MM.1S (cell line): Measurements from ENCODE around the gene MMS19.

Experiments used
- DNase-seq: peaks from one replicate; pipeline ENCODE4 v3.0.0-alpha.2; 2015
- H2AFZ ChIP-seq: fragments of 300-600 bp; sonication (generic); 2 replicates; pipeline ENCODE4 v1.6.0; 2016; ENCODE audit warnings: antibody characterized with exemption, low read length
- H3F3A ChIP-seq: fragments of 300-600 bp; sonication (generic); 2 replicates; pipeline ENCODE4 v1.6.1; 2016; ENCODE audit warnings: mild to moderate bottlenecking, antibody characterized with exemption, low read length, moderate library complexity, mixed read lengths; ENCODE audit not compliant: insufficient read depth
- H3K27ac ChIP-seq: fragments of 300-600 bp; sonication (generic); 2 replicates; pipeline ENCODE4 v1.5.1; 2016; ENCODE audit warnings: mild to moderate bottlenecking, low read length
- H3K27me3 ChIP-seq: fragments of 300-600 bp; sonication (generic); replicated peaks from 2 replicates; pipeline ENCODE4 v1.6.0; 2016; ENCODE audit warnings: low read length; ENCODE audit not compliant: insufficient read depth
- H3K36me3 ChIP-seq: fragments of 300-600 bp; sonication (generic); replicated peaks from 2 replicates; pipeline ENCODE4 v1.6.1; 2016; ENCODE audit warnings: mild to moderate bottlenecking, low read length, mixed read lengths; ENCODE audit not compliant: insufficient read depth
- H3K4me1 ChIP-seq: fragments of 300-600 bp; sonication (generic); 2 replicates; pipeline ENCODE4 v1.6.1; 2016; ENCODE audit warnings: low read length, mixed read lengths
- H3K4me2 ChIP-seq: fragments of 300-600 bp; sonication (generic); 2 replicates; pipeline ENCODE4 v1.6.0; 2016; ENCODE audit warnings: low read depth, low read length
- H3K4me3 ChIP-seq: fragments of 300-600 bp; sonication (generic); 2 replicates; pipeline ENCODE4 v1.5.1; 2016; ENCODE audit warnings: low read length, mixed read lengths
- H3K79me2 ChIP-seq: fragments of 300-600 bp; sonication (generic); 2 replicates; pipeline ENCODE4 v1.6.1; 2016; ENCODE audit warnings: mixed run types, low read length, mixed read lengths
- H3K9ac ChIP-seq: fragments of 300-600 bp; sonication (generic); 2 replicates; pipeline ENCODE4 v1.6.1; 2016; ENCODE audit warnings: low read length, mixed read lengths
- H3K9me2 ChIP-seq: fragments of 300-600 bp; sonication (generic); replicated peaks from 2 replicates; pipeline ENCODE4 v1.6.1; 2016; ENCODE audit warnings: mild to moderate bottlenecking, low read length, mixed read lengths; ENCODE audit not compliant: insufficient read depth
- H3K9me3 ChIP-seq: fragments of 300-600 bp; sonication (generic); replicated peaks from 2 replicates; pipeline ENCODE4 v1.6.1; 2016; ENCODE audit warnings: mild to moderate bottlenecking, low read length, mixed read lengths; ENCODE audit not compliant: insufficient read depth
- H4K20me1 ChIP-seq: fragments of 300-600 bp; sonication (generic); 2 replicates; pipeline ENCODE4 v1.6.1; 2016; ENCODE audit warnings: mild to moderate bottlenecking, low read length, moderate library complexity, mixed read lengths; ENCODE audit not compliant: insufficient read depth
- CTCF ChIP-seq: fragments of 300-600 bp; sonication (generic); IDR thresholded peaks from 2 replicates; pipeline ENCODE4 v1.5.1; 2016; ENCODE audit warnings: antibody characterized with exemption, low read length, mixed read lengths
- EZH2 ChIP-seq: fragments of 300-600 bp; sonication (generic); optimal IDR thresholded peaks from 2 replicates; pipeline ENCODE3; 2017; ENCODE audit warnings: low read depth, mild to moderate bottlenecking, antibody characterized with exemption, low read length, mixed read lengths
- EZH2phosphoT487 ChIP-seq: fragments of 300-600 bp; sonication (generic); IDR thresholded peaks from 2 replicates; pipeline ENCODE4 v1.6.1; 2018; ENCODE audit warnings: antibody characterized with exemption, low read length

The MMS19 gene

GRCh38 chr10:97499561-97500296 is 1.5 kb upstream of the MMS19 start:
- Histone ChIP-seq H3K27ac (no peak overlapping the region), H2AFZ (peak overlapping the region; percentile 82; the same call in 1 of the 2 replicates), H3K79me2 (peaks cover 35% of the 10 kb centered on the region), H3K4me3 (peak overlapping the region; percentile 100; the same call in 1 of the 2 replicates), H3F3A (peaks cover 9% of the 10 kb centered on the region), H3K9me3 (no peaks in the 10 kb centered on the region), H3K4me2 (peak overlapping the region; percentile 96), H3K9me2 (no peaks in the 10 kb centered on the region), H3K4me1 (no peaks in the 10 kb centered on the region), H3K36me3 (no peaks in the 10 kb centered on the region), H4K20me1 (peaks cover 7% of the 10 kb centered on the region; the same call in 1 of the 2 replicates), H3K27me3 (peaks cover 16% of the 10 kb centered on the region), H3K9ac (no peak overlapping the region; the same call in 1 of the 2 replicates)
- DNase-seq = no peak
- TF ChIP-seq EZH2 = no peak
- TF ChIP-seq CTCF = no peak
- TF ChIP-seq EZH2phosphoT487 = no peak

- H2AFZ ChIP-seq = peak within 1 kb of the TSS; percentile 89
- no peaks in the 10 kb centered on the region for H3K9me2 ChIP-seq
- H3K4me3 ChIP-seq = peak within 1 kb of the TSS; percentile 100
- H4K20me1 ChIP-seq = peaks cover 12% of the 10 kb centered on the region; the same call in 1 of the 2 replicates
- TF ChIP-seq EZH2 = no peak
- no peak for TF ChIP-seq CTCF
- no peak for TF ChIP-seq EZH2phosphoT487
- peak within 1 kb of the TSS; percentile 96 for H3K4me2 ChIP-seq
- H3K79me2 ChIP-seq = peaks cover 42% of the 10 kb centered on the region
- peak within 1 kb of the TSS; percentile 96 for H3K9ac ChIP-seq
- peak within 1 kb of the TSS; percentile 93 for H3K27ac ChIP-seq
- DNase-seq = peak; percentile 11
- H3F3A ChIP-seq = peaks cover 9% of the 10 kb centered on the region
- H3K27me3 ChIP-seq = peaks cover 16% of the 10 kb centered on the region
- no peaks in the 10 kb centered on the region for H3K9me3 ChIP-seq
- H3K4me1 ChIP-seq = no peaks in the 10 kb centered on the region
- no peaks in the 10 kb centered on the region for H3K36me3 ChIP-seq
These were observed 779 bp upstream of the MMS19 start, which contains the start of gene UBTD1 for GRCh38 chr10:97498841-97499560. Gene UBTD1 (plus strand): TSS chr10:97498924. CDS start chr10:97499204, 280 bp downstream.

- H3K4me3 ChIP-seq = peak overlapping the region; percentile 100
- peak; percentile 82 for DNase-seq
- TF ChIP-seq EZH2phosphoT487 = no peak
- TF ChIP-seq EZH2 = no peak
- TF ChIP-seq CTCF = no peak
- H3K9me2 ChIP-seq = no peaks in the 10 kb centered on the region
- H3K4me2 ChIP-seq = peak overlapping the region; percentile 88
- H3K9me3 ChIP-seq = no peaks in the 10 kb centered on the region
- peaks cover 9% of the 10 kb centered on the region for H3F3A ChIP-seq
- H2AFZ ChIP-seq = peak overlapping the region; percentile 89
- peaks cover 16% of the 10 kb centered on the region for H3K27me3 ChIP-seq
- peak overlapping the region; percentile 96 for H3K9ac ChIP-seq
- H4K20me1 ChIP-seq = peaks cover 13% of the 10 kb centered on the region; the same call in 1 of the 2 replicates
- no peaks in the 10 kb centered on the region for H3K4me1 ChIP-seq
- H3K36me3 ChIP-seq = no peaks in the 10 kb centered on the region
- peak overlapping the region; percentile 93 for H3K27ac ChIP-seq
- peaks cover 56% of the 10 kb centered on the region for H3K79me2 ChIP-seq
These were observed 598 bp downstream of the MMS19 start for GRCh38 chr10:97497572-97498075.
